T-helper 1 cell (primary cell): ENCODE data around the gene IQSEC2.

Source experiments
- DNase-seq, 5 donors: peaks; one replicate each; pipeline ENCODE4 v3.0.0-alpha.2; 2012 to 2020

IQSEC2 gene

GRCh38 chrX:53241558-53241957 lies 39.8 kb downstream of the IQSEC2 start:
- DNase-seq, result no peak

- peak in 1 of 5 donors; percentile 22 for DNase-seq
Measured at GRCh38 chrX:53239474-53239873, 41.9 kb downstream of the IQSEC2 start.

- DNase-seq, result no peak
Measured at GRCh38 chrX:53237056-53237455, 44.3 kb downstream of the IQSEC2 start.

- no peak for DNase-seq
Measured at GRCh38 chrX:53236025-53236679, 45.2 kb downstream of the IQSEC2 start.

GRCh38 chrX:53235566-53235965 lies 45.8 kb downstream of the IQSEC2 start:
- DNase-seq, result no peak

GRCh38 chrX:53234484-53234883 lies 46.9 kb downstream of the IQSEC2 start:
- DNase-seq, result no peak

GRCh38 chrX:53233536-53233935 lies 47.8 kb downstream of the IQSEC2 start:
- DNase-seq, result no peak

GRCh38 chrX:53230116-53230515 lies 51.3 kb downstream of the IQSEC2 start:
- DNase-seq, result no peak

- no peak for DNase-seq
Measured at GRCh38 chrX:53227224-53227765, 54.1 kb downstream of the IQSEC2 start.

- peak; percentile 73 to 95 (median 79) for DNase-seq
Measured at GRCh38 chrX:53224860-53225797, 56.3 kb downstream of the IQSEC2 start, which contains the start of gene KDM5C. Gene KDM5C (minus strand): TSS chrX:53225207. CDS start chrX:53224889, 318 bp downstream.

GRCh38 chrX:53223955-53224859 lies 57.2 kb downstream of the IQSEC2 start:
- DNase-seq, result peak in 2 of 5 donors; percentile 3 to 40

GRCh38 chrX:53223068-53223693 lies 58.2 kb downstream of the IQSEC2 start:
- DNase-seq, result no peak
